ENCODE results near the gene SLC29A2. TPM values are rescaled to one million over a fixed set of nuclear protein-coding genes. Genes with fewer than 3 reads are reported as not detected.

SLC29A2 gene
- polyA plus RNA-seq, 3 donors, result 0.11 to 1.3 TPM; not detected in 1

DNA sequence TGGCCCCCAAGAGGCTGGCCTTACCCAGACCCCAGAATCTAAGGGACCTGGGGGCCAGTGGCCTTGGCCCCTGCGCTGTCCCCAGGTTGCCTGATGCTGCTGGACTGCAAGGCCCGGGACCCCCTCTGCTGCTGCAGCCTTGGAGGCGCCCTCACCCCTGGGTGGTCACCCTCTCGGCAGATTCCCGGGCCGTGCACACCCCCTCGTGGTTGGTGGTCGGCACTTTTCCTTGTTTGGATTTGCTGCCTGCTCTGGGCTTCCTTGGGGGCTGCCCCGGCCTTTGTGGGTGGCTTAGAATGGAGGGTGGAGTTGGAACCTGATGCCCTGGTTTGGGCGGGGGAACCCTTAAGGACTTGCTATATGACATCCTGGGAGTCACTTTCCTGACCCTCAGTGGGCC, 40.6 kb downstream of the SLC29A2 start:
- H3K27ac ChIP-seq (ENCODE audit: low read depth in 1 of 2, low read length in 2 of 2), result no peak overlapping the region
- no peaks in the 10 kb centered on the region for H3K9me3 ChIP-seq (replicated peaks in 1 of 2; ENCODE audit: control insufficient read depth in 1 of 2, insufficient read depth in 1 of 2, low read length in 2 of 2)
- WGBS (ENCODE audit: insufficient coverage), result 96% methylated on average over 5 of the region's 10 CpGs
- H3K9ac ChIP-seq (ENCODE audit: insufficient read depth, low read length, poor library complexity, severe bottlenecking), result no peak overlapping the region
- Mint-ChIP-seq H3K4me3 (no peak overlapping the region), H3K36me3 (peaks cover 22 to 28% of the 10 kb centered on the region in 2 donors), H3K4me1 (peaks cover 27% of the 10 kb centered on the region), H3K9me3 (no peaks in the 10 kb centered on the region), H3K27me3 (ENCODE audit: low read depth in 3 of 3) (peaks cover 0 to 3% (median 2%) of the 10 kb centered on the region in 3 donors), H3K27ac (no peak overlapping the region)
- TF ChIP-seq, protein P1, sequence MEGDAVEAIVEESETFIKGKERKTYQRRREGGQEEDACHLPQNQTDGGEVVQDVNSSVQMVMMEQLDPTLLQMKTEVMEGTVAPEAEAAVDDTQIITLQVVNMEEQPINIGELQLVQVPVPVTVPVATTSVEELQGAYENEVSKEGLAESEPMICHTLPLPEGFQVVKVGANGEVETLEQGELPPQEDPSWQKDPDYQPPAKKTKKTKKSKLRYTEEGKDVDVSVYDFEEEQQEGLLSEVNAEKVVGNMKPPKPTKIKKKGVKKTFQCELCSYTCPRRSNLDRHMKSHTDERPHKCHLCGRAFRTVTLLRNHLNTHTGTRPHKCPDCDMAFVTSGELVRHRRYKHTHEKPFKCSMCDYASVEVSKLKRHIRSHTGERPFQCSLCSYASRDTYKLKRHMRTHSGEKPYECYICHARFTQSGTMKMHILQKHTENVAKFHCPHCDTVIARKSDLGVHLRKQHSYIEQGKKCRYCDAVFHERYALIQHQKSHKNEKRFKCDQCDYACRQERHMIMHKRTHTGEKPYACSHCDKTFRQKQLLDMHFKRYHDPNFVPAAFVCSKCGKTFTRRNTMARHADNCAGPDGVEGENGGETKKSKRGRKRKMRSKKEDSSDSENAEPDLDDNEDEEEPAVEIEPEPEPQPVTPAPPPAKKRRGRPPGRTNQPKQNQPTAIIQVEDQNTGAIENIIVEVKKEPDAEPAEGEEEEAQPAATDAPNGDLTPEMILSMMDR (IDR thresholded peaks at IDR 0.05), result no peak
- H2AFZ ChIP-seq (ENCODE audit: insufficient read depth, low read depth, low read length, poor library complexity, severe bottlenecking), result no peak overlapping the region
- H3K4me1 ChIP-seq (ENCODE audit: control insufficient read depth in 1 of 2, insufficient read depth in 2 of 2, low read length in 2 of 2), result peaks cover 22 to 28% of the 10 kb centered on the region in 2 donors
- H4K20me1 ChIP-seq (ENCODE audit: insufficient read depth, low read length), result peaks cover 24% of the 10 kb centered on the region
- no peak overlapping the region for H3K4me3 ChIP-seq (replicated peaks in 1 of 3; ENCODE audit: low read depth in 2 of 3, low read length in 3 of 3)
- peaks cover 9% of the 10 kb centered on the region for H3K79me2 ChIP-seq (ENCODE audit: insufficient read depth, low read length)
- H3K27me3 ChIP-seq (ENCODE audit: control insufficient read depth in 2 of 2, insufficient read depth in 2 of 2, low read length in 2 of 2), result no peaks in the 10 kb centered on the region
- H3K4me2 ChIP-seq (replicated peaks; ENCODE audit: extremely low read depth, low read length, poor library complexity, severe bottlenecking), result no peak overlapping the region
- H3K36me3 ChIP-seq (replicated peaks in 1 of 2; ENCODE audit: control insufficient read depth in 1 of 2, insufficient read depth in 2 of 2, low read length in 2 of 2), result peaks cover 25 to 32% of the 10 kb centered on the region in 2 donors
- no peak for DNase-seq
- intact Hi-C loops (cut with micrococcal nuclease), result no loop called here

GRCh38 chr11:66329165-66329673, 42.3 kb downstream of the SLC29A2 start:
- H3K27ac ChIP-seq (ENCODE audit: low read depth in 1 of 2, low read length in 2 of 2), result no peak overlapping the region
- no peak for DNase-seq
- H3K4me1 ChIP-seq (ENCODE audit: control insufficient read depth in 1 of 2, insufficient read depth in 2 of 2, low read length in 2 of 2), result peaks cover 7 to 11% of the 10 kb centered on the region in 2 donors
- peaks cover 18% of the 10 kb centered on the region for H3K4me1 Mint-ChIP-seq
- H4K20me1 ChIP-seq (ENCODE audit: insufficient read depth, low read length), result peaks cover 12% of the 10 kb centered on the region
- no peaks in the 10 kb centered on the region for H3K79me2 ChIP-seq (ENCODE audit: insufficient read depth, low read length)
- H3K27me3 ChIP-seq (ENCODE audit: control insufficient read depth in 2 of 2, insufficient read depth in 2 of 2, low read length in 2 of 2), result no peaks in the 10 kb centered on the region
- TF ChIP-seq, protein P1 (IDR thresholded peaks at IDR 0.05), result no peak
- H3K27me3 Mint-ChIP-seq (ENCODE audit: low read depth in 3 of 3), result peaks cover 0 to 3% (median 2%) of the 10 kb centered on the region in 3 donors
- H3K4me3 Mint-ChIP-seq, result peak overlapping the region in 1 of 2 donors; percentile 21
- no peak overlapping the region for H3K9ac ChIP-seq (ENCODE audit: insufficient read depth, low read length, poor library complexity, severe bottlenecking)
- WGBS (ENCODE audit: insufficient coverage), result 100% methylated on average over 1 of the region's 3 CpGs
- no peak overlapping the region for H3K4me2 ChIP-seq (replicated peaks; ENCODE audit: extremely low read depth, low read length, poor library complexity, severe bottlenecking)
- no peaks in the 10 kb centered on the region for H3K9me3 Mint-ChIP-seq
- peaks cover 21 to 28% of the 10 kb centered on the region in 2 donors for H3K36me3 Mint-ChIP-seq
- H3K36me3 ChIP-seq (replicated peaks in 1 of 2; ENCODE audit: control insufficient read depth in 1 of 2, insufficient read depth in 2 of 2, low read length in 2 of 2), result peaks cover 24 to 31% of the 10 kb centered on the region in 2 donors
- H3K27ac Mint-ChIP-seq, result peak overlapping the region in 1 of 7 donors; percentile 35
- H2AFZ ChIP-seq (ENCODE audit: insufficient read depth, low read depth, low read length, poor library complexity, severe bottlenecking), result no peak overlapping the region
- no peaks in the 10 kb centered on the region for H3K9me3 ChIP-seq (replicated peaks in 1 of 2; ENCODE audit: control insufficient read depth in 1 of 2, insufficient read depth in 1 of 2, low read length in 2 of 2)
- intact Hi-C loops (cut with micrococcal nuclease), result no loop called here
- no peak overlapping the region for H3K4me3 ChIP-seq (replicated peaks in 1 of 3; ENCODE audit: low read depth in 2 of 3, low read length in 3 of 3)

Measured in CD14-positive monocyte (primary cell).